Measurements from ENCODE around the gene TBC1D7.

The TBC1D7 gene

DNA sequence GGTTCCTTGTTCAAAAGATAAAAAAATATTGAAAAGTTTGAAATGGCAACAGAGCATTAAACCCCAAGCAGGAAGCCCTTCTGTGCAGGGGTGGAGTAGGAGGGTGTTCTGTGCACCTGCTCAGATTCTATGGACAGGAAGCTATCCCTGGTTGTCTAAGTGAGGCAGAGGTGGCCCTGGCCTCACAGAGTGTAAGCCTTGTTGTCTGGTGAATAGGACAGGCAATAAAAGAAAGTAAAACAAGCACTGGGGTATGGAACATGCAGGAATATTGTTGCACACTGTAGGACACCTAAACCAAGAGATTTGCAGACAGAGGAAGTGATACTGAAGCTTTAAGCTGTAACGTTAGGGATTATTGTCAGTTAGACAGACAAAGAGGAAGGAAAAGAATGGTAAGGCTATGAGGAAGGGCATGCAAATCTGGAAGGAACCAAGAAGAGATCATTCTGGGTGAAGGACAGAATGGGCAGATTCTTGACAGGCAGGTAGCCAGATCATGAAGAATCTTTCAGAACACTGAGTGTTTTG is 66.8 kb downstream of the TBC1D7 start:
- Histone ChIP-seq H3K36me3 (ENCODE audit: control insufficient read depth in 2 of 2, insufficient read depth in 2 of 2, low read length in 2 of 2) (no peaks in the 10 kb centered on the region), H3K4me1 (ENCODE audit: control insufficient read depth in 2 of 2, insufficient read depth in 2 of 2, low read length in 2 of 2) (no peaks in the 10 kb centered on the region), H3K9me3 (ENCODE audit: control insufficient read depth in 2 of 2, low read length in 2 of 2) (no peaks in the 10 kb centered on the region), H3K4me3 (ENCODE audit: low read length in 2 of 2) (no peak overlapping the region), H3K27ac (ENCODE audit: low read depth in 2 of 2, low read length in 2 of 2) (no peak overlapping the region), H3K27me3 (ENCODE audit: control insufficient read depth in 2 of 2, insufficient read depth in 2 of 2, low read length in 2 of 2) (no peaks in the 10 kb centered on the region), H3K9ac (ENCODE audit: low read depth in 1 of 2, low read length in 2 of 2) (no peak overlapping the region)

DNA sequence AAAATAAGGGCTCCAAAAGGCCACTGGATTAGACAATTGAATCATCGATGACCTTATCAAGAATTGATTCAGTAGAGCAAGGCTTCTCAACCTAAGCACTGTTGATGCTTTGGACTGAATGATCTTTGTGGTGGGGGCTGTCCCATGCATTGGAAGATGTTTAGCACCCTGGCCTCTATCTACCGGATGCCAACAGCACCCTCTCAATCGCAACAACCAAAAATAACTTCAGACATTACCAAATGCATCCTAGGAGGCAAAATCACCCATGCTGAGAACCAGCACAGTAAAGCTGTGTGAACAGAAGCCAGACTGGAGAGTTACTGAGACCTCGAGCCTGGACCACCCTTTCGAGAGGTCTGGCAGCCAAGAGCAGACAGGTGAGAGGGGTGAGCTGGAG is 67.5 kb downstream of the TBC1D7 start:
- no peaks in the 10 kb centered on the region for H3K27me3 ChIP-seq (ENCODE audit: control insufficient read depth in 2 of 2, insufficient read depth in 2 of 2, low read length in 2 of 2)
- H3K9ac ChIP-seq (ENCODE audit: low read depth in 1 of 2, low read length in 2 of 2), result no peak overlapping the region
- no peaks in the 10 kb centered on the region for H3K4me1 ChIP-seq (ENCODE audit: control insufficient read depth in 2 of 2, insufficient read depth in 2 of 2, low read length in 2 of 2)
- no peaks in the 10 kb centered on the region for H3K9me3 ChIP-seq (ENCODE audit: control insufficient read depth in 2 of 2, low read length in 2 of 2)
- no peak overlapping the region for H3K4me3 ChIP-seq (ENCODE audit: low read length in 2 of 2)
- H3K27ac ChIP-seq (ENCODE audit: low read depth in 2 of 2, low read length in 2 of 2), result no peak overlapping the region
- H3K36me3 ChIP-seq (ENCODE audit: control insufficient read depth in 2 of 2, insufficient read depth in 2 of 2, low read length in 2 of 2), result no peaks in the 10 kb centered on the region

GRCh38 chr6:13260101-13260598 is 68.2 kb downstream of the TBC1D7 start:
- Histone ChIP-seq H3K9ac (ENCODE audit: low read depth in 1 of 2, low read length in 2 of 2) (no peak overlapping the region), H3K27me3 (ENCODE audit: control insufficient read depth in 2 of 2, insufficient read depth in 2 of 2, low read length in 2 of 2) (no peaks in the 10 kb centered on the region), H3K4me3 (ENCODE audit: low read length in 2 of 2) (no peak overlapping the region), H3K36me3 (ENCODE audit: control insufficient read depth in 2 of 2, insufficient read depth in 2 of 2, low read length in 2 of 2) (no peaks in the 10 kb centered on the region), H3K9me3 (ENCODE audit: control insufficient read depth in 2 of 2, low read length in 2 of 2) (no peaks in the 10 kb centered on the region), H3K27ac (ENCODE audit: low read depth in 2 of 2, low read length in 2 of 2) (no peak overlapping the region), H3K4me1 (ENCODE audit: control insufficient read depth in 2 of 2, insufficient read depth in 2 of 2, low read length in 2 of 2) (no peaks in the 10 kb centered on the region)

DNA sequence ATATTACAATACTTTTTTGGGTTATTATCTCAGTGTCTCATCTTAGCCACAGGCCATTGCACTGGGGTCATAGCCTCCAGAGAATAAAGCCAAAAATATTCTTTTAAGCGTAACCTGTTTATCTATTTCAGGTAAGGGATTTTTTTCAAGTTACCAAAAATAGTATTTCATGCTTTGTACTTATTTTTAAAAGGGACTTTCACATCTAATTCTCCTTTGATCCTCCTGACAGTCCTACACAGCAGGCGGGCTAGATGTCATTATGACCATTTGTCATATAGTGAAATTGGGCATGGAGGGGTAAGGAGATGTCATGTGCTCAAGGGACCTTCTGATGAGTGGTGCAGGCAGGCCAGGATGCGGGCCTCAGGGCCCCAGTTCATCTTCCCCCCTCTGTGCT is 68.9 kb downstream of the TBC1D7 start:
- H3K27ac ChIP-seq (ENCODE audit: low read depth in 2 of 2, low read length in 2 of 2), result no peak overlapping the region
- no peaks in the 10 kb centered on the region for H3K36me3 ChIP-seq (ENCODE audit: control insufficient read depth in 2 of 2, insufficient read depth in 2 of 2, low read length in 2 of 2)
- no peaks in the 10 kb centered on the region for H3K4me1 ChIP-seq (ENCODE audit: control insufficient read depth in 2 of 2, insufficient read depth in 2 of 2, low read length in 2 of 2)
- no peak overlapping the region for H3K4me3 ChIP-seq (ENCODE audit: low read length in 2 of 2)
- no peak overlapping the region for H3K9ac ChIP-seq (ENCODE audit: low read depth in 1 of 2, low read length in 2 of 2)
- no peaks in the 10 kb centered on the region for H3K27me3 ChIP-seq (ENCODE audit: control insufficient read depth in 2 of 2, insufficient read depth in 2 of 2, low read length in 2 of 2)
- H3K9me3 ChIP-seq (ENCODE audit: control insufficient read depth in 2 of 2, low read length in 2 of 2), result no peaks in the 10 kb centered on the region

- Histone ChIP-seq H3K4me1 (ENCODE audit: control insufficient read depth in 2 of 2, insufficient read depth in 2 of 2, low read length in 2 of 2) (no peaks in the 10 kb centered on the region), H3K9ac (ENCODE audit: low read depth in 1 of 2, low read length in 2 of 2) (no peak overlapping the region), H3K27me3 (ENCODE audit: control insufficient read depth in 2 of 2, insufficient read depth in 2 of 2, low read length in 2 of 2) (no peaks in the 10 kb centered on the region), H3K4me3 (ENCODE audit: low read length in 2 of 2) (no peak overlapping the region), H3K27ac (ENCODE audit: low read depth in 2 of 2, low read length in 2 of 2) (no peak overlapping the region), H3K36me3 (ENCODE audit: control insufficient read depth in 2 of 2, insufficient read depth in 2 of 2, low read length in 2 of 2) (no peaks in the 10 kb centered on the region), H3K9me3 (ENCODE audit: control insufficient read depth in 2 of 2, low read length in 2 of 2) (no peaks in the 10 kb centered on the region)
Observed at GRCh38 chr6:13256266-13257001, 71.9 kb downstream of the TBC1D7 start.

Measured in mucosa of rectum (tissue), 2 donors.